Thoracic aorta (tissue), 2 donors: Measurements from ENCODE around the gene ERCC4. TPM values are rescaled to one million over a fixed set of nuclear protein-coding genes. Genes with fewer than 3 reads are reported as not detected.

Experiments
- ATAC-seq: fragments of 150-250 bp; one replicate; pipeline ENCODE4 v1.8.0; 2017; ENCODE audit warnings: low read depth; ENCODE audit not compliant: insufficient number of reproducible peaks, low FRiP score
- DNase-seq: peaks from one replicate; pipeline ENCODE4 v3.0.0-alpha.2; 2020; ENCODE audit warnings: low spot score
- H3K27ac ChIP-seq, 2 donors: fragments of 200-600 bp; sonication (generic); 1 replicate in 1 of 2; 2 replicates in 1 of 2; pipeline ENCODE4 v1.5.1; 2016; ENCODE audit warnings: mild to moderate bottlenecking in 2 of 2, moderate library complexity in 2 of 2
- H3K27me3 ChIP-seq: fragments of 200-600 bp; sonication (generic); replicated peaks from 2 replicates; pipeline ENCODE4 v1.6.0; 2016; ENCODE audit warnings: mild to moderate bottlenecking; ENCODE audit not compliant: insufficient read depth
- H3K36me3 ChIP-seq: fragments of 200-600 bp; sonication (generic); one replicate; pipeline ENCODE4 v1.5.1; 2016
- H3K4me1 ChIP-seq, 2 donors: fragments of 200-600 bp; sonication (generic); 1 replicate in 1 of 2; 2 replicates in 1 of 2; pipeline versions ENCODE4 v1.5.1 to v1.6.0; 2016; ENCODE audit warnings: low read depth in 2 of 2, mild to moderate bottlenecking in 1 of 2; ENCODE audit not compliant: control insufficient read depth in 1 of 2
- H3K4me3 ChIP-seq: fragments of 200-600 bp; sonication (generic); 2 replicates; pipeline ENCODE4 v1.5.1; 2016; ENCODE audit warnings: mild to moderate bottlenecking
- H3K9me3 ChIP-seq: fragments of 200-600 bp; sonication (generic); 2 replicates; pipeline ENCODE4 v1.5.1; 2016
- total RNA-seq, 2 donors: library from RNA; depleted of rRNA; stranded (reverse); fragments of >200 nt; gene quantifications; one replicate each; pipeline versions ENCODE4 v1.1.0 to v1.2.3, GENCODE V29; 2016
- TF ChIP-seq, protein P1 (sequence below): fragments of 200-600 bp; sonication (generic); IDR thresholded peaks from one replicate; pipeline ENCODE4 v1.5.1; 2019; ENCODE audit warnings: antibody characterized with exemption

The ERCC4 gene
- total RNA-seq, 2 donors from 2014 or later: 4.3 to 13.8 TPM

GRCh38 chr16:13936596-13937081, 16.7 kb downstream of the ERCC4 start:
- peaks cover 12% of the 10 kb centered on the region for H3K36me3 ChIP-seq

DNA sequence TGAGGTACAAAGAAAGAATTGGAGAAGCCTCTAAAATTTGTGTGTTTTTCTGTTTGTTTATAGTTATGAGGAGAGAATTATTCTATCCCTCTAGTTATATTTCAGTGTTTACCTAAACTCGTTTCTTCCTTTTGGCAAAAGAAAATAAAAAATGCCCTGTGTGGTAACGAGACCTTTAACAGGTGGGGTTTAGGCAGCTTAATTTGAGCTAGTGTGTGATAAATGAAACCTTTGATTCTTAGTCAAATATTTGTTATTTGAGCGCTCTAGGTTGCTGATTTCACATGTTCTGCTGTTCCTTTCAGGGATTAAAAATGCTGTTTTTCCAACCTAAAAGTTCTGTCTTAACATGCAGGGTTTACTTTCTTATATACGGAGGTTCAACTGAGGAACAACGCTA, 17.5 kb downstream of the ERCC4 start:
- Histone ChIP-seq H3K27me3 (no peaks in the 10 kb centered on the region), H3K36me3 (peaks cover 7% of the 10 kb centered on the region), H3K4me1 (peaks cover 2 to 18% of the 10 kb centered on the region in 2 donors), H3K4me3 (no peak overlapping the region), H3K9me3 (no peaks in the 10 kb centered on the region), H3K27ac (no peak overlapping the region)
- no peak for ATAC-seq
- TF ChIP-seq, protein P1, sequence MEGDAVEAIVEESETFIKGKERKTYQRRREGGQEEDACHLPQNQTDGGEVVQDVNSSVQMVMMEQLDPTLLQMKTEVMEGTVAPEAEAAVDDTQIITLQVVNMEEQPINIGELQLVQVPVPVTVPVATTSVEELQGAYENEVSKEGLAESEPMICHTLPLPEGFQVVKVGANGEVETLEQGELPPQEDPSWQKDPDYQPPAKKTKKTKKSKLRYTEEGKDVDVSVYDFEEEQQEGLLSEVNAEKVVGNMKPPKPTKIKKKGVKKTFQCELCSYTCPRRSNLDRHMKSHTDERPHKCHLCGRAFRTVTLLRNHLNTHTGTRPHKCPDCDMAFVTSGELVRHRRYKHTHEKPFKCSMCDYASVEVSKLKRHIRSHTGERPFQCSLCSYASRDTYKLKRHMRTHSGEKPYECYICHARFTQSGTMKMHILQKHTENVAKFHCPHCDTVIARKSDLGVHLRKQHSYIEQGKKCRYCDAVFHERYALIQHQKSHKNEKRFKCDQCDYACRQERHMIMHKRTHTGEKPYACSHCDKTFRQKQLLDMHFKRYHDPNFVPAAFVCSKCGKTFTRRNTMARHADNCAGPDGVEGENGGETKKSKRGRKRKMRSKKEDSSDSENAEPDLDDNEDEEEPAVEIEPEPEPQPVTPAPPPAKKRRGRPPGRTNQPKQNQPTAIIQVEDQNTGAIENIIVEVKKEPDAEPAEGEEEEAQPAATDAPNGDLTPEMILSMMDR: no peak
- DNase-seq: no peak

More at GRCh38 chr16:13936596-13937081, 16.7 kb downstream of the ERCC4 start:
- DNase-seq (no peak), ATAC-seq (no peak)
- H3K27me3 ChIP-seq: no peaks in the 10 kb centered on the region
- TF ChIP-seq, protein P1: no peak
- H3K4me1 ChIP-seq: peaks cover 2 to 18% of the 10 kb centered on the region in 2 donors
- H3K9me3 ChIP-seq: no peaks in the 10 kb centered on the region
- H3K4me3 ChIP-seq: no peak overlapping the region
- no peak overlapping the region for H3K27ac ChIP-seq

DNA sequence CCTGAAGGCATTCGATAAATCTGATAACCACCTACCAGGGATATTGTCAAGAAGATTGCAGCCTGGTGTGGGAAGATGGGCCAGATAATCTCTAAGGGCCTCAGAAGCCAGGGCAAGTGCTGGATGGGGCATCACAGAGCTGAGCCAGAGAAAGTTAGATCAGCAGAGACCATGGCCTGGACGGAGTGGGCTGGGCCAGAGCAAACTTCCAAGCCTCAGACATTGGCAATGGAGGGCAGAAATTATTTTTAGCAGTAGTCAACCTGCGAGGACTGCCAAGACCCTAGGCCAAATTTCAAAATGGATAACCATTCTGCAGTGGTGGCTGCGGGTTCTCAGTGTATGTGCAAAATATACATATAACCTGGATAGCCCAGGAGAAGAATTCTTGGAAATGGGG, 18.5 kb downstream of the ERCC4 start:
- no peaks in the 10 kb centered on the region for H3K27me3 ChIP-seq
- ATAC-seq (no peak), DNase-seq (no peak)
- H3K36me3 ChIP-seq: peaks cover 7% of the 10 kb centered on the region
- H3K9me3 ChIP-seq: no peaks in the 10 kb centered on the region
- no peak overlapping the region for H3K27ac ChIP-seq
- H3K4me3 ChIP-seq: no peak overlapping the region
- peaks cover 2 to 18% of the 10 kb centered on the region in 2 donors for H3K4me1 ChIP-seq
- TF ChIP-seq, protein P1: no peak

DNA sequence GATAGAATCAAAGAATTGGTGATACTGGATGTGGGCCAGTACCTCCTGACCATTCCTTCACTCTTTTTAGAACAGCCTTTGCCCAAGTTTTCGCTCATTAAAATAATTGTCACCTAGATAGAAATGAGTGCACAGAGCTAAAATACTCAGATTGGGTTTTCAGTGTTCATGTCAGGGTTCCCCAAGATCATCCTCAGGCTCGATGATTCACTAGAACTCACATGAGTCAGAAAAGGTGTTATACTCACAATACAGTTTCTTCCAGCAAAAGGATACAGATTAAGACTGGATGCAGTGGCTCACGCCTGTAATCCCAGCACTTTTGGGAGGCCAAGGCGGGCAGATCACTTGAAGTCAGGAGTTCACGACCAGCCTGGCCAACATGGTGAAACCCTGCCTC, 19.9 kb downstream of the ERCC4 start:
- ATAC-seq (no peak), DNase-seq (no peak)
- Histone ChIP-seq H3K4me1 (peaks cover 2 to 18% of the 10 kb centered on the region in 2 donors), H3K27ac (no peak overlapping the region), H3K4me3 (no peak overlapping the region), H3K9me3 (no peaks in the 10 kb centered on the region), H3K36me3 (peaks cover 9% of the 10 kb centered on the region), H3K27me3 (no peaks in the 10 kb centered on the region)
- TF ChIP-seq, protein P1: no peak

GRCh38 chr16:13940397-13940933, 20.5 kb downstream of the ERCC4 start:
- TF ChIP-seq, protein P1: no peak

More at GRCh38 chr16:13940397-13940933, 20.5 kb downstream of the ERCC4 start:
- Histone ChIP-seq H3K27me3 (no peaks in the 10 kb centered on the region), H3K4me3 (no peak overlapping the region), H3K27ac (no peak overlapping the region), H3K36me3 (peaks cover 7% of the 10 kb centered on the region), H3K4me1 (peaks cover 2 to 18% of the 10 kb centered on the region in 2 donors), H3K9me3 (no peaks in the 10 kb centered on the region)
- DNase-seq (no peak), ATAC-seq (no peak)
